ENCODE results near the gene PLA2G12A.
"Not testable (repeated sequence)": the region's sequence is repeated elsewhere in the genome, so short reads cannot be mapped to it uniquely, and the experiment has no call there.

PLA2G12A gene

DNA sequence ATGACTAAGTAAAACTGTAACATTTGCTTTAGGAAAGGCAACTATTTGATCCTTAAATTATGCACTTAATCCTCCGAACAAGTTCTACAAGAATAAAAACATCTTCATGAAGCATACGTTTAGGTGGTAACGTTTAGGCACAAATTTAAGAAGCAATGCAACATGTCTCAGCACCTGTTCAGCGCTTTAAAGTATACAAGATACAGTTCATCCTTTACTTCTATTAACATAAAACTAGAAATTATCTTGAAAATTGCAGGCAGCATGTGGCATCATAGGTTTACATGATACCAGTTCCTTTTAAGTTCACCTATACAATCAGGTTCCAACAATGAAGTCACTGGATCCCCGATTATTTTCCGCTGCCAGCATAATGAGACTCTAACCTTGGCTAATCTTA, 1.5 kb downstream of the PLA2G12A start:
- DNase-seq: no peak

DNA sequence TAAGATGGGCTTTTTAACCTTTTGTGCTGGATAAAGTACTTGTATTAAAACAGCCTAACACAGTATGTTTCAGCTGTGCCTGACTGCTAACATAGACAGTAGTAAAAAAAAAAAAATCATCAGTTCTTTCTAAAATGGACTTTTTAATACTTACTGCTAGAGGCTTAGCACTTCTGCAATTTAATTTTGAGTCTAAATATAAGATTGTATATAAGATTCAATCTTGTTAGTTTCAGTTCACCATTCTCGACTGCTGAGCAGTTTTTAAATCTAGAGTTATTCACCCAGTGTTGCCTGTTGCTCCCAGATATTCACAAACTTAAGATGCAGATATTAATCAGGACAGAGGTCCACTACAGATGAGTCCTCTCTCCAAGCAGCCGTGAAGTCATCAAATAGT, 6.8 kb downstream of the PLA2G12A start:
- DNase-seq: no peak

DNA sequence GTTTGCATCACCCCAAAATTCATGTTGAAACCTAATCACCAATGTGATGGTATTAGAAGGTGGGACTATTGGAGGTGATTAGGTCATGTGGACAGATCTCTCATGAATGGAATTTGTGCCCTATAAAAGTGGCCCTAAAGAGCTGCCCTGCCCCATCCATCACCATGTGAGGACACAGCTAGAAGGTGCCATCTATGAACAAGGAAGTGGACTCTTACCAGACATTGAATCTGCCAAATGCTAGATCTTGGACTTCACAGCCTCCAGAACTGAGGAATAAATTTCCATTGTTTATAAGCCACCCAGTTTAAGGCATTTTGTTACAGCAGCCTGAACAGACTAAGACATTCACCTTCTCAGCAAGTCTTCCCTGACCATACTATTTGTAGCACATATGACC, 7.5 kb downstream of the PLA2G12A start:
- no peak for DNase-seq

DNA sequence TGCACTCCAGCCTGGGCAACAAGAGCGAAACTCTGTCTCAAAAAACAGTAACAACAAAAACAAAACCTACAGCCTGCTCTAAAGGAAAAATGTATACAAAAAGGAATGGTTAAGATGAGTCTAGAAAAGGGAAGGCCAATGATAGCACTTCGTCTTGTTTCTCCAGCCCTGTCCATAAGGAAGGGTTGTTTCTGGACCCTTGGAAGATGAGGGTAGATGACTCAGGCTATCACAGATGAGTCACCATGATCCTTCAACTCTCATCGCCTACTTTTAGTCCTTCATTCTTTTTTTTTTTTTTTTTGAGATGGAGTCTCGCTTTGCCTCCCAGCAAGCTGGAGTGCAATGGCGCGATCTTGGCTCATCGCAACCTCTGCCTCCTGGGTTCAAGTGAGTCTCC, 8.8 kb downstream of the PLA2G12A start:
- DNase-seq: peak; percentile 27

DNA sequence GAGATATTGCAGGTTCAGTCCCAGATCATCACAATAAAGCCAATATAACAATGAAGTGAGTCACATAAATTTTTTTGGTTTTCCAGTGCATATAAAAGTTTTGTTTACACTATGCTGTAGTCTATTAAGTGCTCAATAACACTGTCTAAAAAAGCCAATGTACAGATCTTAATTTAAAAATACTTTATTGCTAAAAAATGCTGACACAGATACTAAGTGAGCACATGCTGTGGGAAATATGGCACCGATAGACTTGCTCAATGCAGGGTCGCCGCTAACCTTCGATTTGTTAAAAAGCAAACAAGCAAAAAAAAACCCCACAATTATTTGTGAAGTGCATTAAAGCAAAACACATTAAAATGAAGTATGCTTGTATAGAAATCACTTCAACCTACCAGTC, 10.3 kb downstream of the PLA2G12A start:
- DNase-seq: no peak

DNA sequence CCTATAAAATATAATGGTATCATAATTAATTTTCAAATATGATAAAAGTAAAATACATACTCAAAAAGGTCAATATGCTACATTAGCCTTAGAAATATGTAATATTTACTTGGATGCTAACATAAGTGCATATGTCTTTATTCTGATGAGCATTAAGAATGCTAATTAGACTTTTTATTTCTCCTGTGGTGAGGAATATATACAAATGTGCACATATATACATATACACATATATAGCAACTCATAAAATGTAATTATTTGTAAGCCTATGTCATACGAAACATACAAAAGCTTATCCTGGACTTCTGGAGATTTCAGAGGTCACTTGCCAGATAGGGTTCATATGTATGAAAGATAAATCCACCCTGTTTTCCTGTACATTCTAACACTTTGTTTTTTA, 11.1 kb downstream of the PLA2G12A start:
- no peak for DNase-seq

DNA sequence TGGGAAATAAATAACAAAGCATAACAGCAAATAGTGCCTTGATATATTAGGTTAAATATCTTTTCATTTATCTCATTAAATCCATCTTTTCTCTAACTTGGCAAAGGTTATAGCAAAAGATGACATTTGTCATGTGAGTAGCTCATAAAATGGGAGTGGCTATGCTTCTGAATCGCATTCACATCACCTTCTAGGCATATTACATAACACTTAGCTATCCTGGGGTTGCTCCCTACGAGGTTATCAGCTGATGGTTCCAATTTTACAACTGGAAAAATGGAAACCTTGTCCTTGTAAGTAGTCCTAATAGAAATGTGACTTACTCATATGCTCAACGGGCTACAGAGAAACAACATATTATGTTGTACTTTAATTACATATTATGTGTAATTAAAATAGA, 16.4 kb downstream of the PLA2G12A start:
- no peak for DNase-seq

DNA sequence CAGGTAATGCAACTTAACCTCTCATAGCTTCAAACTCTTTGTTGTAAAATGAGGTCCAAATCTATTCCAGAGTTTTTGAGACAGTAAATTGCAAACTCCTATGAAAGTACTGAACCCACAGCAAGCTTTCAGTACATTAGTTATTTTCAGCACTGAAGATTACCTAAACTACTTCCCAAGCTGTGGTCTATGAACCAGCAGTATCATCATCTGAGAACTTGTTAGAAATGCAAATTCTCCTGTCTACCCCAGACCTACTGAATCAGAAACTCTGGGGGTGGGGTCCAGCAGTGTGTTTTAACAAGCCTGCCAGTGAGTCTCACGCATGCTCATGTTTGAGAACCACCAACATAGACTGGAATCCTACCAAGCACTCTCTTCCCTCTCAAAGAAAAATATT, 20.9 kb downstream of the PLA2G12A start:
- no peak for DNase-seq

DNA sequence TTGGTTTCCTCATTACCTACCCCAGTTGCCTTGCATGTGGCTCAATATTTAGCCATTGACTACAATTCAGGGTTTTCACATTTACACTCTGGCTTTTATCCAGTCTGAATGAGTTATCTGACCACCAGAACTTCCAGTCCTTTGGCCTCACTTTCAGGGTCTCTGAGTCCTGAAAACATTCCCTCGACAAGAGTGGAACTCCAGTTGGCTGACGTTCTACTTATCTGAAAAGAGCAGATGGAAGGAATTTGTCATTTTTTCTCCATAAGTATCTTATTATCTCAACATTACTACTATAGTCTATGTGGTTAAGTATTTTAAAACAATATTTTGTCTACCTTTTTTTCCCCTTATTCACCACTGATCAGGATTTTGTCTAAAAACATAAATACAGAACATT, 21.4 kb downstream of the PLA2G12A start:
- DNase-seq: no peak

DNA sequence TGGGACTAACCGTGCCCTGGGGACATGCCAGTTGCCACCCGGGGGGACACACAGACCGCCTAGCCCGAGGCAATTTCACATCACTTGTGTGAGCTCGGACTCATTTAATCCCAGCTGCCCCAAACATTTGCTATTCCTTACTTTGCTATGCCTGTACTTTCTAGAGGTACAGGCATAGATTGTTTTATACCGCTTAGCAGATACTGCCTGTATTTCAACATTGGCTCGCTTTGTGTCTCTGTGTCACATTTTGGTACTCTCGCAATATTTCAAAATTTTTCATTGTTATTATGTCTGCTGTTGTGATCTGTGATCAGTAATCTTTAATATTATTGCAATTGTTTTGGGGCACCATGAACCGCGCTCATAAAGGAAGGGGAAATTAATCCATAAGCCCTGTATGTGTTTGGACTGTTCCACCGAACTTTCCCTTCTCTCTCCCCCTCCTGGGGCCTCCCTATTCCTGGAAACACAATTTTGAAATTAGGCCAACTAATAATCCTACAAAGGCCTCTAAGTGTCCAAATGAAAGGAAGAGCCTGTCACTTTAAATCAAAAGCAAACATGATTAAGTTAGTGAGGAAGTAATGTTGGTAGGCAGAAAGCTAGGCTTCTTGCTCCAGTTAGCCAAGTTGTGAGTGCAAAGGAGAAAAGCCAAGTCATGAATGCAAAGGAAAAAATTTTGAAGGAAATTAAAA, 26.1 kb downstream of the PLA2G12A start:
- DNase-seq: peak; percentile 2

DNA sequence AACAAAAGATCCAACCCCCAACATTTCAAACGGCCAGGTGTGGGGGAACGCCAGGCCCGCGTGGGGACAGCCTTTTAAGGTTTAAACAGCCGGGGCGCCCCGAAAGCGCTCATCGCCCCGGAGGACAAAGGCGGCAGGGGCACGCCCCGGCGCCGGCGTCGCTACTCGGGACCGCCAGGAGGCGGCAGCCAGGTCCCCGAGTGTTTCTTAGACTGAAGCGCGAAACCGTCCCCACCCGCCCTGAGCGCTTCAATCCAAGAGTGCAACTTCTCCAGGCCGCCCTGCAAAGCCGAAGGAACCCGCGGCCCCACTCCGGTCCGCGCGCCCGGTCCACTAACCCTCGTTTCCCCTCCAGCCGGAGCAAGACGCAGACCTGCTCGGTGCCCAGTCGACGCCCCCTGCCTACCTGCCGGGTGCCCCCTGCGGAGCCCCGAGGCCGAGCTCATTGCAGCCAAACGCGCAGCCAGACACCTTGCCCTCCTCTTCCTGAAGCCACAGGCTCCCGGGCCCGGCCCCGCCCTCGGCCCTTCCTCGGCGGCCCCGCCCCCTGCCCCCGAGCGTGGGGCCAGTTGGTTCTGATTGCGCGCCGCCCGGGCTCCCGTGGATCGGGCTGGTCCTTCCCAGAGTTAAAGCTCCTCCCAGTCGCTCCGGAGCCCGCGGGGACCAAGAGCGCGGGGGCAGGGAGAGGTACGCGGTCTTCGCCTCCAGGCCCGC, 26.8 kb downstream of the PLA2G12A start, which contains the start of gene CASP6:
Gene CASP6 (minus strand): TSS at position 496 of the 714 bp plus-strand sequence. CDS start 50 bp downstream, at position 446.
- peak; percentile 63 for DNase-seq

DNA sequence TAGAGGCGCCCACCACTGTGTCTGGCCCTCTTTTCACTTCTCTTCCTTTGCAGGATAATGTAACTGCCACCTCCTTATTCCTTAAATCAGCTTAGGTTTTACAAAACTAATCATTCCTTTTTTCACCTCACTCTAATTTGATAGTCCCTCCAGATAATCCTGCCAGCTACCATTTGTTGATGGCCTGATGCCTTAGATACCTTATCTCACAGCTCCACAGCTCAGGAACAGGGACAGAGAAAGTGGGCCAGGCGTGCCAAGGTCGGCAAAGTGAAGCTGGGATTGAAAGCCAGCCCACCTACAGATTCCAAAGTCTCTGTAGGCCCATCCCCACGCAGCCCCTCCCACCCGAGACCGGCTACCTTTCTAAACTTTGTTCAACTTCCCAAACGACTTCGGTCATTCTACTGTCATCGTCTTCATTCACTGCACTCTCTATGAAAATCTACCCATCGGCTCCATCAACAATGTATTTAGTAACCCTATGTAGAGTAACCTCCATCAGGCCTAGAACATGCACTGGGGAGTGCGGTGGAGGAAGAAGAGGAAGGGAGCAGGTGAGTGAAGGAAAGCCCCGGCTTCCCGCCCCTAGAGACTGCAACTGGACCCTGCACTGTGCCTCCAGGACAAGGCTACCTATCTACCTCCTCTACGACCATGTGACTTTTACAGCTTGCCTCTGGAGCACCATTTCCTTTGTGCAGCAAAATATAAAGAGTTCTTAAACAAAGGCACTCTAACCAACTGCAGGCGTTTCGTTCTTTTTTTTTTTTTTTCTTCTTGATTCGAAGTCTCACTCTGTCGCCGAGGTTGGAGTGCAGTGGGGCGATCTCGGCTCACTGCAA, 28.1 kb downstream of the PLA2G12A start:
- DNase-seq: no peak

DNA sequence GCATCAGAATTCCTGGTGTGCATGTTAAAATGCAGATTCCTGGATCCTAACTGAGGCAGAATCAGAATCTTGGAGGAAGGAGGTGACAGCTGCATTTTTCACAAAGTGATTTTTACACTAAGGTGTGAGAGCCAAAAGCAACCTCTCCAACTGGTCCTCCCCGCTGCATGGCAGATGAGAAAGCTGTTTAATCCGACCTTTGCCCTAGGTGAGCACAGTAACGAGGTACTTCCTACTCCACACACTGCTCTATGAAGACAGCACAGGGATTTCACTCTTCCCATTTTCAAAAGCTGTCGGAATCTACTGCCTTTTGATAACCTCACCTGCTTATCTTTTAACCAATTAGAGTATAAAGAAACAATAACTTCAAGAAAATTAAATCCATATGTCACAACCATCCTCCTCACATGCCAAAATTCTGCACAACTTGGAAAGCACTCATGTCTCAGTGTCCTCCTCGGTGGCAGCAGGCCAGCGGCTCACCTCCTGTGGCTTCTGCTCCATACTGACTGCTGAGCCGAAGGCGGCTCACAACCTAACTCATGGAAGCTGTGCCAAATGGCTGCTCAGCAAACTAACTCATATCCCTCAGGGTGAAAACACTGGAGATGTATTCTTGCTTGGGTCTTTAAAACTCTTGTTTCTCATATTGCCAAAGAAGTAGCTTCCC, 30.2 kb downstream of the PLA2G12A start:
- DNase-seq: no peak

DNA sequence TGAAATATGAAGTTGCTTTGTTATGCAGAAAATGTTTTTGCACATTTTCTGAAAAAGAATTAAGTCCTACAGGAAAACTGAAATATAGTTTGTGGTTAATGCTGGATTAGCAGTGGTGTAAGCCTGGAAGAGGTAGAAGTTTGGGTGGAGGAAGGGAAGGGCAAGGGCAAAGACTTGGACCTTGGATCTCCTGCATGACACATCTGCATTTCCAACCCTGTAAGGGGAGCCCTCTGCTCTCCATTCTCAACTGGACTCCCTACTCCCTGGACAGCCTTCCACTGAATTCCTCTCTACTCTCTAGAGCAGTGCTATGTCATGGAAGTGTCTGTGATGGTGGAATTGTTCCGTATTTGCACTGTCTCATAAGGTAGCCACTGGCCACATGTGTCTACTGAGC, 31.2 kb downstream of the PLA2G12A start:
- DNase-seq: no peak

DNA sequence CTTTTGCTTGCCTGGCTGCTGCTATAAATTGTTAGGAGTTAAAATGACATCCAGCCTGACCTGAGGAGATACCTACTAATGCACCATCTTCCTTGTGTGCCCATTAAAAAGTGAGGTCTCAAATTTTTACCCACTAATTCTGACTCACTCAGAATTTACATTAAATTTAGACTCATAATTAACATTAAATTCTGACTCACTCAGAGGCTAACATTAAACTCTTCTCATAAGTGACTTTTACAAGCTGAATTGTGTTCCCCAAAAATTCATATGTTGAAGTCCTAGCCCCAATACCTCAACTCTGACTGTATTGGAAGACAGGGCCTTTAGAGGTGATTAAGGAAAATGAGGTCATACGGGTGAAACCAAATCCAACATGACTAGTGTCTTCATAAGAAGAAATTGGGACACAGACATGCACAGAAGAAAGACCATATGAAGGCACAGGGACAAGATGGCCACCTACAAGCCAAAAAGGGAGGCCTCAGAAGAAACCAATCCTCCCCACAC, 38.4 kb downstream of the PLA2G12A start:
- peak; percentile 2 for DNase-seq

DNA sequence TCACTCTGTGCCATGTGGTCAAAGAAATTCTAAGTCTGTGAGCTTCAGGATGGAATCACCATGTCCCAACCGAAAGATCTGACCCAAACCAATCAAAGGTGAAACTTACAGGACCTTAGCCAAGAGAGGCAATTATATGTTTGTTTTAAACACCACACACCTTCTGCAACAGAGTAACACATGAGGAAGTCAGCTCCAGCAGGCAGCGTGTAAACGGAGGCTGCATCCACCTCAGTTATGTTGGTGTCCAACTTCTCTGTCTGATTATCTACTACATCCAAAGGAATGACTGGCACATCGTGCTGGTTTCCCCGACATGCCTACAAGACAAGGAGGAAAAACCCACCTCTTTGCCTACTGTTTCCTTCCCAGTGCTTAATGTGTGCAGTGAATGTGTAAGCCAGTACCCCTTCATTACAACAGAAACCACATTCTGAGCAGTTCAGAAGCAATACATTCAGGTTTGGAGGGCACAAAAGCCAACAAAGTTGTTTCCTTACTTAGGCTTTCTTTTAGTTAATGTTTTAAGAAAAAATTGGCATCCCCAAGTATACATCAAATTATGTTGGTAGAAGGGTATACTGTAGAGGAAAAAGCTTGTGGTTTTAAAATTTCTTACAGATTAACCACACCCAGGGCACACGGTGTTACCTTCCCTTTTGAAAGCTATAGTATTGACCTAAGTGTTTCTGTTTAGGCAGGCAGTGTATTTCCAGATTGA, 39.0 kb downstream of the PLA2G12A start:
- no peak for DNase-seq

DNA sequence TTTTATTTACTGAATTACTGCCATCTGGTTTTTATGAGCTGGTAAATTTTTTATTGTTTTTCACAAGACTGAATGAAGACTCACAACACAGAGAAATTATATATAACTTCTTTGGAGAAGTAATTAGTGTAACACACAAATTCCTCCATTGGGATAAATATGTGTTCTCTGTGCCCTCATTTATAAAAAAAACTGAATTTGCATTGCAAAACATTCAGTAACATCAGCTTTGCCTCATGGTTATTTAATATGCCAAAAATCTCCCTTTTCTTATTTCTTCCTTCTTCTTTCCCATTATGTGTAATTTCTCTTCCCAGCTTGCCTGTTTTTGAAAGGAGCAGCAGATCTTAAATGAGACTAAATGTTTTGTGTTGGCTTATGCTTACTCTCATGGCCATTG, 45.1 kb downstream of the PLA2G12A start:
- no peak for DNase-seq

DNA sequence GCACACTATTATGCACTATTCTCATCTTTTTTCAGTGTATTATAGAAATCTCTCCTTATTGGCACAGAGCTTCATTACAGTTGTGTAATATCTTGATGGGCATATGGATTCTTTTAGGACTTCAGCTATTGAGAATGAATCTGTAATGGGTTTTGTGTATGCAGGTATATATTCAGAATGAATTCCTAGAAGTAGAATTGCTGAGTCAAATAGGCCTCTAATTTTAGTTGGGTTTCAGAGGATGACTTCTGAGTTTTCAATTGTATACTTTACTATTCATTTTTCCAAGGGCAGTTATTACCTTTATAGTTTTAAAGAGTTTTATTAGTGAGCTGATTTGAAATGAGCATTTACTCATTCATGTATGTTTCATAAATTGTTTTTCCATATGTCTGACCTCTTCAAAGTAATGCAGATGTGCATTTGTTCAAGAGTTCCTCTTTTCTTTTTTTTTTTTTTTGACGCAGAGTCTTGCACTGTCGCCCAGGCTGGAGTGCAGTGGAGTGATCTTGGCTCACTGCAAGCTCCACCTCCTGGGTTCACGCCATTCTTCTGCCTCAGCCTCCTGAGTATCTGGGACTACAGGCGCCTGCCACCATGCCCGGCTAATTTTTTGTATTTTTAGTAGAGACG, 46.1 kb downstream of the PLA2G12A start:
- no peak for DNase-seq

DNA sequence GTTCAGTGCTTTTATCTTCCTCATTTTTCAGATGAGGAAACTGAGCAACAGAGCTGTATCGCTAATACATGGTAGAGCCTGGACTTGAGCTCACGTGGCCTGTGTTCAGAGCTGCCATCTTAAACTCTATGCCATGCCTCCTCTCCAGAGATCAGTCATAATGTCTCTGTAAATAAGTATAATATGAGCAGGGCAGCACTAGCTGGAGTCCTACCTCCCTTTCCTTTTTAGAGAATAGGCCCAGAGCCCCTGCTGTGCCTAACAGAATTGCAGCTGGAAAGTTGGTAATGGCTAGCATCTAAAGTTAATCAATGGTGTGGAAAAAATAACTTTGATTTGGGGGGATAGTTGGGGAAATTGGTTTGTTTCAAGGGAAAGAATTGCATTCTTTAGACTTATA, 47.0 kb downstream of the PLA2G12A start:
- no peak for DNase-seq

DNA sequence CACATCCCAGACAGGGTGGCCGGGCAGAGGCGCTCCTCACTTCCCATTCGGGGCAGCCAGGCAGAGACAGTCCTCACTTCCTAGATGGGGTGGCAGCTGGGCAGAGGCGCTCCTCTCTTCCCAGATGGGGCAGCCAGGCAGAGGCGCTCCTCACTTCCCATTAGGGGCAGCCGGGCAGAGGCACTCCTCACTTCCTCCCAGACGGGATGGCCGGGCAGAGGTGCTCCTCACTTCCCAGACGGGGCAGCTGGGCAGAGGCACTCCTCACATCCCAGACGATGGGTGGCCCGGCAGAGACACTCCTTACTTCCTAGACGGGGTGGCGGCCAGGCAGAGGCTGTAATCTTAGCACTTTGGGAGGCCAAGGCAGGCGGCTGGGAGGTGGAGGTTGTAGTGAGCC, 50.9 kb downstream of the PLA2G12A start:
- not testable (repeated sequence) for DNase-seq

DNA sequence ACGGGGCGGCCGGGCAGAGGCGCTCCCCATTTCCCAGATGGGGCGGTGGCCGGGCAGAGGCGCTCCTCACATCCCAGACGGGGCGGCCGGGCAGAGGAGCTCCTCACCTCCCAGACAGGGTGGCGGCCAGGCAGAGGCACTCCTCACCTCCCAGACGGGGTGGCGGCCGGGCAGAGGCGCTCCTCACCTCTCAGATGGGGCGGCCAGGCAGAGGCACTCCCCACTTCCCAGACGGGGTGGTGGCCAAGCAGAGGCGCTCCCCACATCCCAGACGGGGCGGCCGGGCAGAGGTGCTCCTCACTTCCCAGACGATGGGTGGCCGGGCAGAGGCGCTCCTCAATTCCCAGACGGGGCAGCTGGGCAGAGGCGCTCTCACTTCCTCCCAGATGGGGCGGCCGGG, 51.4 kb downstream of the PLA2G12A start:
- DNase-seq: not testable (repeated sequence)

DNA sequence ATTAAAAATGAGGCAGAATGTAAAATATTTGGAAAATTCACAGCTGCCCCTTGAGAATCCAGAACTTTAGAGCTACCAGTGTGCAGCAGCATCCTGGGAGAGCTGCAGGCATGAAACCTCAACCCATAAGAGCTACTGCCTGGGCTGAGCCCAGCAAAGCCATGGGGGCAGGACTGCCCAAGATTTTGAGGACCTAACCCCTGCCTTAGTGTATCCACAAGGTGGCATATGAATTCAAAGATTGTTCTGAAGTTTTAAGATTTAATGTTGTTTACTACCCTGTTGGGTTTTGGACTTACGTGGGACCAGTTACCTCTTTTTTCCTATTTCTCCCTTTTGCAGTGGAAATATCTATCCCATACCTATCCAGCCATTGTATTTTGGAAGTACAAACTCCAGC, 53.0 kb downstream of the PLA2G12A start:
- no peak for DNase-seq
